Stomach (tissue), 9 donors: ENCODE data around the gene KMT5B. TPM values are rescaled to one million over a fixed set of nuclear protein-coding genes. Genes with fewer than 3 reads are reported as not detected.

Experiments used
- DNase-seq, 2 donors: peaks; one replicate each; pipeline versions ENCODE4 v3.0.0 to v3.0.0-alpha.2; 2013 to 2019
- H3K27ac ChIP-seq, 5 donors: fragments of 200-600 bp in 4 of 5; sonication (generic) in 4 of 5; one replicate each; pipeline ENCODE4 v1.5.1; 2013 to 2019; ENCODE audit warnings: mild to moderate bottlenecking in 1 of 5, moderate library complexity in 1 of 5
- H3K27me3 ChIP-seq, 3 donors: fragments of 200-600 bp; sonication (generic); one replicate each; pipeline ENCODE4 v1.5.1; 2017 to 2019; ENCODE audit warnings: mixed run types in 1 of 3
- H3K36me3 ChIP-seq, 4 donors: fragments of 200-600 bp; sonication (generic); 1 replicate in 3 of 4; 2 replicates in 1 of 4; pipeline ENCODE4 v1.5.1; 2016 to 2019
- H3K4me1 ChIP-seq, 4 donors: fragments of 200-600 bp; sonication (generic); one replicate each; pipeline ENCODE4 v1.5.1; 2016 to 2019
- H3K4me3 ChIP-seq, 4 donors: fragments of 200-600 bp; sonication (generic) in 3 of 4; one replicate each; pipeline ENCODE4 v1.5.1; 2016 to 2019; ENCODE audit warnings: mild to moderate bottlenecking in 1 of 4
- H3K9me3 ChIP-seq, 4 donors: fragments of 200-600 bp; sonication (generic); one replicate each; pipeline ENCODE4 v1.5.1; 2016 to 2019
- CTCF ChIP-seq, 7 experiments: fragments of 450-650 bp in 4 of 7; fragments of 200-600 bp in 3 of 7; sonication (generic) in 3 of 7; IDR thresholded peaks; one replicate each; pipeline ENCODE4 v1.5.1; 2016 to 2019; ENCODE audit warnings: antibody characterized with exemption in 7 of 7, control low read depth in 2 of 7, mild to moderate bottlenecking in 1 of 7
- EP300 ChIP-seq: sonication (generic); formaldehyde crosslinking; IDR thresholded peaks from one replicate; pipeline ENCODE4 v1.6.1; 2017; ENCODE audit warnings: antibody characterized with exemption
- POLR2A ChIP-seq, 4 donors: fragments of 450-650 bp; IDR thresholded peaks; one replicate each; pipeline ENCODE4 v1.6.1; 2016; ENCODE audit warnings: antibody characterized with exemption in 4 of 4, control low read depth in 2 of 4, mild to moderate bottlenecking in 1 of 4, moderate library complexity in 1 of 4
- POLR2AphosphoS5 ChIP-seq, 3 donors: sonication (generic); formaldehyde crosslinking; IDR thresholded peaks; one replicate each; pipeline ENCODE4 v1.6.1; 2016; ENCODE audit warnings: antibody characterized with exemption in 3 of 3
- WGBS, 5 donors: extraction: QIAGEN DNeasy Blood & Tissue Kit in 3 of 5; methylation state at CpG; one replicate each; pipeline versions ENCODE4 v1.1.5 to v1.1.7; 2013 to 2018; 5-methylcytosine and 5-hydroxymethylcytosine counted together
- intact Hi-C: fragments of 100-400 bp; cut with DNase I; formaldehyde crosslinking; loops from one replicate; pipeline ENCODE4 v1.15.1; 2023; ENCODE audit warnings: low total_unique reads
- polyA plus RNA-seq, 3 donors: library from polyadenylated mRNA; stranded (reverse); fragments of 200-250 nt; gene quantifications; one replicate each; pipeline ENCODE4 v1.2.3, GENCODE V29; 2013
- total RNA-seq, 5 donors: library from RNA; depleted of rRNA; stranded (reverse); fragments of >200 nt; gene quantifications; one replicate each; pipeline versions ENCODE4 v1.1.0 to v1.2.3, GENCODE V29; 2014 to 2016
- donor health status: healthy with polysubstance abuse.
- donor health status: Bipolar disorder and iron deficiency.
- donor health status: healthy.

KMT5B gene
- total and polyA plus RNA-seq, 8 donors: 14.3 to 52.7 (median 25.1) TPM

- Histone ChIP-seq H3K4me1 (peaks cover 0 to 22% (median 7%) of the 10 kb centered on the region in 4 donors), H3K4me3 (no peak overlapping the region), H3K27ac (no peak overlapping the region), H3K27me3 (no peaks in the 10 kb centered on the region), H3K36me3 (peaks cover 23 to 96% (median 80%) of the 10 kb centered on the region in 4 donors), H3K9me3 (no peaks in the 10 kb centered on the region)
- WGBS, 5 donors: 80 to 85% (median 84%) methylated on average over 2 of the region's 2 CpGs
- TF ChIP-seq POLR2A (IDR thresholded peaks at IDR 0.05) (no peak), EP300 (no peak), POLR2AphosphoS5 (IDR thresholded peaks at IDR 0.05) (no peak), CTCF (IDR thresholded peaks at IDR 0.05) (no peak)
- no peak for DNase-seq
- intact Hi-C loops: no loop called here
Measured at GRCh38 chr11:68179847-68180246, 33.2 kb downstream of the KMT5B start.

- WGBS, 5 donors: 35 to 55% (median 53%) methylated on average over 5 of the region's 5 CpGs
- Histone ChIP-seq H3K4me3 (no peak overlapping the region), H3K9me3 (no peaks in the 10 kb centered on the region), H3K36me3 (peaks cover 26 to 96% (median 80%) of the 10 kb centered on the region in 4 donors), H3K27me3 (no peaks in the 10 kb centered on the region), H3K4me1 (peaks cover 0 to 22% (median 7%) of the 10 kb centered on the region in 4 donors), H3K27ac (no peak overlapping the region)
- no peak for TF ChIP-seq CTCF (IDR thresholded peaks at IDR 0.05)
- TF ChIP-seq POLR2A (IDR thresholded peaks at IDR 0.05): no peak
- intact Hi-C loops: no loop called here
- peak in 1 of 2 donors; percentile 37 for DNase-seq
Measured at GRCh38 chr11:68177877-68178276, 35.2 kb downstream of the KMT5B start.

- Histone ChIP-seq H3K27ac (no peak overlapping the region), H3K4me1 (peaks cover 0 to 4% (median 0%) of the 10 kb centered on the region in 4 donors), H3K4me3 (no peak overlapping the region), H3K36me3 (peaks cover 54 to 100% (median 99%) of the 10 kb centered on the region in 4 donors), H3K27me3 (no peaks in the 10 kb centered on the region), H3K9me3 (no peaks in the 10 kb centered on the region)
- DNase-seq: no peak
- WGBS, 5 donors: 85 to 98% (median 95%) methylated on average over 4 of the region's 4 CpGs
- TF ChIP-seq POLR2AphosphoS5 (IDR thresholded peaks at IDR 0.05) (no peak), EP300 (no peak), CTCF (IDR thresholded peaks at IDR 0.05) (no peak), POLR2A (IDR thresholded peaks at IDR 0.05) (no peak)
- intact Hi-C loops: no loop called here
Measured at GRCh38 chr11:68173926-68174325, 39.2 kb downstream of the KMT5B start.

- intact Hi-C loops: no loop called here
- Histone ChIP-seq H3K9me3 (no peaks in the 10 kb centered on the region), H3K27ac (no peak overlapping the region), H3K4me3 (no peak overlapping the region), H3K4me1 (peaks cover 5 to 38% (median 18%) of the 10 kb centered on the region in 4 donors), H3K27me3 (no peaks in the 10 kb centered on the region), H3K36me3 (peaks cover 54 to 100% (median 98%) of the 10 kb centered on the region in 4 donors)
- TF ChIP-seq EP300 (no peak), POLR2A (IDR thresholded peaks at IDR 0.05) (no peak), POLR2AphosphoS5 (IDR thresholded peaks at IDR 0.05) (no peak), CTCF (IDR thresholded peaks at IDR 0.05) (no peak)
- DNase-seq: no peak
Measured at GRCh38 chr11:68169442-68169841, 43.7 kb downstream of the KMT5B start.
